Cardiac muscle cell (in vitro differentiated cells and primary cell): ENCODE results near the gene SLC25A11. TPM values are rescaled to one million over a fixed set of nuclear protein-coding genes. Genes with fewer than 3 reads are reported as not detected.

Experiments
- DNase-seq, 2 donors: peaks; one replicate each; pipeline versions ENCODE4 v3.0.0 to v3.0.0-alpha.2; 2010 to 2017; ENCODE audit warnings: low read depth in 1 of 2, low spot score in 1 of 2
- H3K27ac ChIP-seq: fragments of 200-600 bp; sonication (generic); 2 replicates; pipeline ENCODE4 v1.5.1; 2016
- H3K27me3 ChIP-seq: fragments of 200-600 bp; sonication (generic); 2 replicates; pipeline ENCODE4 v1.6.0; 2016; ENCODE audit warnings: control low read depth
- H3K36me3 ChIP-seq: fragments of 200-600 bp; sonication (generic); 2 replicates; pipeline ENCODE4 v1.5.1; 2016; ENCODE audit warnings: control low read depth
- H3K4me1 ChIP-seq: fragments of 200-600 bp; sonication (generic); 2 replicates; pipeline ENCODE4 v1.8.1; 2017; ENCODE audit warnings: low read depth, mild to moderate bottlenecking, mixed run types
- H3K4me3 ChIP-seq: fragments of 200-600 bp; sonication (generic); 2 replicates; pipeline ENCODE4 v1.5.1; 2016; ENCODE audit warnings: mild to moderate bottlenecking
- H3K9me3 ChIP-seq: fragments of 200-600 bp; sonication (generic); 2 replicates; pipeline ENCODE4 v1.5.1; 2017; ENCODE audit warnings: low read depth, mild to moderate bottlenecking, control low read depth
- CTCF ChIP-seq: IDR thresholded peaks from 2 replicates; pipeline ENCODE4 v1.5.1; 2012; ENCODE audit warnings: low read depth, mild to moderate bottlenecking, low read length
- polyA plus RNA-seq: library from polyadenylated mRNA; unstranded; fragments of >200 nt; fragmentation: Nextera tagmentation; extraction: Ambion mirVana; gene quantifications from 2 replicates; pipeline ENCODE4 v1.2.1, GENCODE V29; 2016
- total RNA-seq: library from RNA; depleted of rRNA; stranded (reverse); fragments of >200 nt; gene quantifications from 2 replicates; pipeline ENCODE4 v1.2.3, GENCODE V29; 2016

The SLC25A11 gene
- total and polyA plus RNA-seq, 2 experiments from 2014 or later, result 127 to 223 TPM

- no peak for DNase-seq
- peaks cover 8% of the 10 kb centered on the region for H3K36me3 ChIP-seq
- no peaks in the 10 kb centered on the region for H3K9me3 ChIP-seq
- H3K27me3 ChIP-seq, result no peaks in the 10 kb centered on the region
- no peak overlapping the region for H3K4me3 ChIP-seq
- no peaks in the 10 kb centered on the region for H3K4me1 ChIP-seq
- no peak overlapping the region for H3K27ac ChIP-seq
- no peak for TF ChIP-seq CTCF
These were observed 43.3 kb downstream of the SLC25A11 start for GRCh38 chr17:4896332-4897197.

- peaks cover 10% of the 10 kb centered on the region for H3K36me3 ChIP-seq
- H3K9me3 ChIP-seq, result no peaks in the 10 kb centered on the region
- no peak for TF ChIP-seq CTCF
- no peaks in the 10 kb centered on the region for H3K4me1 ChIP-seq
- no peak overlapping the region for H3K4me3 ChIP-seq
- no peak overlapping the region for H3K27ac ChIP-seq
- peak in 1 of 2 donors; percentile 38 for DNase-seq
- no peaks in the 10 kb centered on the region for H3K27me3 ChIP-seq
These were observed 44.1 kb downstream of the SLC25A11 start for GRCh38 chr17:4895657-4896331.

GRCh38 chr17:4895121-4895520 is 44.7 kb downstream of the SLC25A11 start:
- Histone ChIP-seq H3K27me3 (no peaks in the 10 kb centered on the region), H3K4me1 (no peaks in the 10 kb centered on the region), H3K4me3 (no peak overlapping the region), H3K27ac (no peak overlapping the region), H3K9me3 (no peaks in the 10 kb centered on the region), H3K36me3 (peaks cover 17% of the 10 kb centered on the region)
- DNase-seq, result no peak
- TF ChIP-seq CTCF, result no peak

- Histone ChIP-seq H3K27me3 (no peaks in the 10 kb centered on the region), H3K27ac (no peak overlapping the region), H3K4me1 (no peaks in the 10 kb centered on the region), H3K36me3 (peaks cover 19% of the 10 kb centered on the region), H3K4me3 (no peak overlapping the region), H3K9me3 (no peaks in the 10 kb centered on the region)
- TF ChIP-seq CTCF, result no peak
- no peak for DNase-seq
These were observed 45.9 kb downstream of the SLC25A11 start for GRCh38 chr17:4893721-4894560.

- Histone ChIP-seq H3K27me3 (no peaks in the 10 kb centered on the region), H3K4me3 (no peak overlapping the region), H3K9me3 (no peaks in the 10 kb centered on the region), H3K36me3 (peaks cover 19% of the 10 kb centered on the region), H3K4me1 (no peaks in the 10 kb centered on the region), H3K27ac (no peak overlapping the region)
- no peak for DNase-seq
- TF ChIP-seq CTCF, result no peak
These were observed 46.6 kb downstream of the SLC25A11 start for GRCh38 chr17:4893272-4893671.
